Renal cortex interstitium (tissue), 11 donors: ENCODE measurements around the gene EIF2S3. TPM values are rescaled to one million over a fixed set of nuclear protein-coding genes. Genes with fewer than 3 reads are reported as not detected.
"Not testable (repeated sequence)": the region's sequence is repeated elsewhere in the genome, so short reads cannot be mapped to it uniquely, and the experiment has no call there.

Experiments
- DNase-seq, 11 donors: peaks; one replicate each; pipeline ENCODE4 v3.0.0-alpha.2; 2013; ENCODE audit warnings: low read depth in 9 of 11, low spot score in 4 of 11; ENCODE audit errors: extremely low read depth in 1 of 11
- polyA plus RNA-seq, 3 donors: library from polyadenylated mRNA; unstranded; fragments of 120-200 nt; gene quantifications; one replicate each; pipeline ENCODE4 v1.2.1, GENCODE V29; 2013; ENCODE audit not compliant: insufficient read length in 3 of 3

The EIF2S3 gene
- polyA plus RNA-seq, 3 donors = 166 to 231 (median 204) TPM

GRCh38 chrX:24026432-24026831, 28.3 kb upstream of the EIF2S3 start:
- DNase-seq = peak in 3 of 11 donors; percentile 15 to 25 (median 18)

GRCh38 chrX:24027086-24027485, 27.7 kb upstream of the EIF2S3 start, which contains the start of gene KLHL15:
TSS of gene KLHL15 (minus strand) at chrX:24027186. CDS start at chrX:24006693, 20,493 bp downstream.
- DNase-seq = no peak

GRCh38 chrX:24027985-24028384, 26.8 kb upstream of the EIF2S3 start:
- no peak for DNase-seq

- no peak for DNase-seq
Measured at GRCh38 chrX:24030597-24030996, 24.2 kb upstream of the EIF2S3 start.

GRCh38 chrX:24034485-24034884, 20.3 kb upstream of the EIF2S3 start:
- no peak for DNase-seq

GRCh38 chrX:24037729-24038128, 17.0 kb upstream of the EIF2S3 start:
- no peak for DNase-seq

GRCh38 chrX:24046060-24046459, 8.7 kb upstream of the EIF2S3 start:
- DNase-seq = not testable (repeated sequence)

GRCh38 chrX:24049643-24050042, 5.1 kb upstream of the EIF2S3 start:
- not testable (repeated sequence) for DNase-seq

GRCh38 chrX:24050522-24051318, 4.0 kb upstream of the EIF2S3 start:
- DNase-seq = not testable (repeated sequence)

GRCh38 chrX:24055043-24055356, 244 bp downstream of the EIF2S3 start:
- no peak for DNase-seq

GRCh38 chrX:24063488-24063887, 8.7 kb downstream of the EIF2S3 start:
- no peak for DNase-seq

- DNase-seq = no peak
Measured at GRCh38 chrX:24069877-24070276, 15.1 kb downstream of the EIF2S3 start.

- DNase-seq = no peak
Measured at GRCh38 chrX:24079411-24079810, 24.7 kb downstream of the EIF2S3 start.

- DNase-seq = not testable (repeated sequence)
Measured at GRCh38 chrX:24080245-24080644, 25.5 kb downstream of the EIF2S3 start.

GRCh38 chrX:24080704-24081103, 25.9 kb downstream of the EIF2S3 start:
- DNase-seq = no peak

- peak in 2 of 11 donors; percentile 2 to 16 for DNase-seq
Measured at GRCh38 chrX:24081661-24082154, 27.0 kb downstream of the EIF2S3 start.

- no peak for DNase-seq
Measured at GRCh38 chrX:24082447-24082846, 27.7 kb downstream of the EIF2S3 start.

GRCh38 chrX:24085101-24085500, 30.3 kb downstream of the EIF2S3 start:
- DNase-seq = no peak

GRCh38 chrX:24090300-24091200, 35.8 kb downstream of the EIF2S3 start:
- DNase-seq = no peak

- DNase-seq = no peak
Measured at GRCh38 chrX:24093746-24094145, 39.0 kb downstream of the EIF2S3 start.
